GM18519 (cell line): Measurements from ENCODE around the gene KCTD2.

Source experiments
- ATAC-seq: cut with Tn5 transposase; IDR thresholded peaks from one replicate; pipeline ENCODE4 v1.9.1; 2021; ENCODE audit warnings: mild to moderate bottlenecking, moderate library complexity; ENCODE audit not compliant: unreplicated experiment, low FRiP score

Gene KCTD2

GRCh38 chr17:75094871-75095399, 47.9 kb downstream of the KCTD2 start:
- no peak for ATAC-seq

GRCh38 chr17:75096082-75096625, 49.1 kb downstream of the KCTD2 start:
- ATAC-seq = no peak

- ATAC-seq = no peak
Observed at GRCh38 chr17:75097865-75098264, 50.8 kb downstream of the KCTD2 start.

- ATAC-seq = no peak
Observed at GRCh38 chr17:75098861-75099260, 51.8 kb downstream of the KCTD2 start.

- no peak for ATAC-seq
Observed at GRCh38 chr17:75099881-75100595, 53.0 kb downstream of the KCTD2 start.

GRCh38 chr17:75102385-75102821, 55.4 kb downstream of the KCTD2 start:
- no peak for ATAC-seq

- ATAC-seq = no peak
Observed at GRCh38 chr17:75103601-75104554, 56.9 kb downstream of the KCTD2 start.

- ATAC-seq = no peak
Observed at GRCh38 chr17:75105126-75106080, 58.4 kb downstream of the KCTD2 start.

GRCh38 chr17:75108193-75108592, 61.2 kb downstream of the KCTD2 start:
- ATAC-seq = no peak

- ATAC-seq = no peak
Observed at GRCh38 chr17:75109046-75109406, 62.0 kb downstream of the KCTD2 start.

GRCh38 chr17:75109407-75110233, 62.6 kb downstream of the KCTD2 start, which contains the start of gene ARMC7:
Gene ARMC7 (plus strand): TSS chr17:75109969. CDS start chr17:75110289, 320 bp downstream.
- peak; percentile 53 for ATAC-seq

- ATAC-seq = no peak
Observed at GRCh38 chr17:75110234-75110937, 63.4 kb downstream of the KCTD2 start.

- ATAC-seq = no peak
Observed at GRCh38 chr17:75111777-75112335, 64.8 kb downstream of the KCTD2 start.

GRCh38 chr17:75113798-75114551, 67.0 kb downstream of the KCTD2 start:
- no peak for ATAC-seq

GRCh38 chr17:75114552-75115314, 67.7 kb downstream of the KCTD2 start:
- ATAC-seq = no peak
